GM23248 (cell line): ENCODE data around the gene SOX8.

Source experiments
- EZH2 ChIP-seq: fragments of 200-600 bp; sonication (generic); IDR thresholded peaks from 2 replicates; pipeline ENCODE4 v1.6.1; 2018; ENCODE audit warnings: antibody characterized with exemption, mild to moderate bottlenecking; ENCODE audit not compliant: insufficient read depth, poor library complexity, severe bottlenecking
- EZH2phosphoT487 ChIP-seq: fragments of 200-600 bp; sonication (generic); IDR thresholded peaks from 2 replicates; pipeline ENCODE4 v1.6.1; 2018; ENCODE audit warnings: antibody characterized with exemption, moderate library complexity, mild to moderate bottlenecking, low read depth; ENCODE audit not compliant: insufficient read depth

GRCh38 chr16:991345-991744 is 9.8 kb downstream of the SOX8 start:
- no peak for TF ChIP-seq EZH2phosphoT487
- TF ChIP-seq EZH2, result no peak
